Measurements from ENCODE around the gene IQSEC3.
"Not testable (repeated sequence)": the region's sequence is repeated elsewhere in the genome, so short reads cannot be mapped to it uniquely, and the experiment has no call there.

Gene IQSEC3

DNA sequence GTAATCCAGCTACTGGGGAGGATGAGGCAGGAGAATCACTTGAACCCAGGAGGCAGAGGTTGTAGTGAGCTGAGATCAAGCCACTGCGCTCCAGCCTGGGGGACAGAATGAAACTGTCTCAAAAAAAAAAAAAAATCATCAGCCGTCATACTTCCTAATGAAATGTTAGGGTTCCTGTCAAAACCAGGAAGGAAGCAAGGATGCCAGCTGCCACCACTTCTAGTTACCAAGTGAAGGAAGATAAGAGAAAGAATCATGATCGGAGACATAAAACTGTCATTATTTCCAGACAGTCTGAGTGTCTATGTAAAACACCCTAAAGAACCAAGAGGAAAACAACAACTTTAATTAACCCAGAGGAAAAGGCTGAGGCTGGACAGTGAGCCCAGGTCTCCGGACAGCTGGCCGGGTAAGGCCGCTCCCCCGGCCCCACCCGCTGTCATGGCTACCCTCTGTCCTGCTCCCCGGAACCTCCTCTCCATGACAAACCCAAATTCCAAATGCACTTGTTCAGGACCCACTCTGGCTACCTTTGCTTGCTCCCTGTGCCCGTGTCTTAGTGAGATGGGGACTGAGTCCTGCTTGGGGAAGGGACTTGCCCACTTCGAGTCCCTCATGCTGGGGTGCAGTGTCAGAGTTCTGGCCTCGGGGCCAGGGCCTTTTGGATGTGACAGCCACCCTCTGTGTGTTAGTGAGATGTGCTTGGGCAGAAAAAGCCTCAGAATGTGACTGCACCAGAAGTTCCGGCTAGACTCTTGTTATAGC lies 118.4 kb downstream of the IQSEC3 start:
- DNase-seq, result no peak

DNA sequence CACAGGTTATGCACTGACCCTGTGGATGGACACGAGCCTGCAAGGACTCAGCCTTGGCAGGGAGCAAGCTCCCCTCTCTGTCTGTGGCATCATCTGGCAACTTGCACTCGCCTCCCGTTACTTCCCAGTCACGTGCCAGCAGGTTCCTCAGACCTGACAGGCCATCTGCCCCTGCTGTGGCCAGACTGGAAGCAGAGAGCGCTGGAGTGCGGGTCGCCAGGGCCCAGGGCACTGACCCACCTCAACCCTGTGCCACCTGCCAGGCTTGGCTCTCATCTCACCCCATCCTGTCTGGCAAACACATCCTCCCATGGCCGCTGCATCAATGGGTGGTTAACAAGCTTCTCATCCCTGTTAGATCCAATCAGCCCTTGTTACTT lies 119.0 kb downstream of the IQSEC3 start:
- DNase-seq, result no peak

DNA sequence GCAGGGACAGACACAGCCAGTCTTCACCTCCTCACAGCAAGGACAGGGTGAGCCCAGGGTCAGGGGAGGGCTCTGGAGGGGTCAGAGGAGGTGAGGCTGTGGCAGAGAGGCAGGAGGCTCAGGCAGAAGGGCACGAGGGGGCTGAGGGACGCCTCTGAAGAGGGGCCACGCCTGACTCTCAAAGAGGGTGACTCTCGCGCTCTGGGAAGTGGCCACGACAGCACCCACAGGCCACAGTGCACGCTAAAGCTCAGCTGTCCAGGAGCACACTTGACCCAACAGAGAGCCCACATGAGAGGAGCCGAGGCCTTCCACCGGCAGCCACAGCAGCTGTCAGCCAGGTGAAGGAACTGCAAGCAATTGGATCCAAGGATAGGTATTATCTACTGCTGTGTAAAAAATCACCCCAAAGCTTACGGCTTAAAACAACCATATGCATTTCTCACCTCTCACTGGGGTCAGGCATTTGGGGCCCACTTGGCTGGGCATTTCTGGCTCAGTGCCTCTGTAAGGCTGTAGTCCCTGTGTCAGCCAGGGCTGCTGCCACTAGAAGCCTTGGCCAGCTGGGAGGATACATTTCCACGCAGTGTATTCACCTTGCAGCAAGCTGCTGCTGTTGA lies 119.5 kb downstream of the IQSEC3 start:
- DNase-seq, result no peak

DNA sequence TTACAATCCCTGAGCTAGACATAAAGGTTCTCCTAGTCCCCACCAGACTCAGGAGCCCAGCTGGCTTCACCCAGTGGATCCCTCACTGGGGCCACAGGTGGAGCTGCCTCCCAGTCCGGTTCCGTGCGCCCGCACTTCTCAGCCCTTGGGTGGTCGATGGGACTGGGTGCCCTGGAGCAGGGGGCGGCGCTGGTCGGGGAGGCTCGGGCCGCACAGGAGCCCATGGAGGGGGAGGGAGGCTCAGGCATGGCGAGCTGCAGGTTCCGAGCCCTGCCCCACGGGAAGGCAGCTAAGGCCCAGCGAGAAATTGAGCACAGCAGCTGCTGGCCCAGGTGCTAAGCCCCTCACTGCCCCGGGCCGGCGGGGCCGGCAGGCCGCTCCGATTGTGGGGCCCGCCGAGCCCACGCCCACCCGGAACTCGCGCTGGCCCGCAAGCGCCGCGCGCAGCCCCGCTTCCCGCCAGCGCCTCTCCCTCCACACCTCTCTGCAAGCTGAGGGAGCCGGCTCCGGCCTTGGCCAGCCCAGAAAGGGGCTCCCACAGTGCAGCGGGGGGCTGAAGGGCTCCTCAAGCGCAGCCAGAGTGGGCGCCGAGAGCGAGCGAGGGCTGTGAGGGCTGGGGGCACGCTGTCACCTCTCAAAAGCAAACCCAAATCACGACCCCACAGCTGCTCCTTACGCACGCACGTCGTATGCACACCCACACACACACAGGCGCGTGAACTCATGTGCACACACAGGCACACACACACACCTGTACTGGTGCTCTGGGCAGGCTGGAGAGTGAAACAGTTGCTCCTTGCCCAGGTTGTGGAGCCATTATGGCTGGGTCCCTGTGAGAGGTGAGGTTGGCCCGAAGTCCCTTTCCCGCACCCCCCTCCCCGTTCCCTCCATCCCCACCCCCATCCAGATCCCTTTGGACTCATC lies 121.7 kb downstream of the IQSEC3 start:
- DNase-seq, result not testable (repeated sequence)

DNA sequence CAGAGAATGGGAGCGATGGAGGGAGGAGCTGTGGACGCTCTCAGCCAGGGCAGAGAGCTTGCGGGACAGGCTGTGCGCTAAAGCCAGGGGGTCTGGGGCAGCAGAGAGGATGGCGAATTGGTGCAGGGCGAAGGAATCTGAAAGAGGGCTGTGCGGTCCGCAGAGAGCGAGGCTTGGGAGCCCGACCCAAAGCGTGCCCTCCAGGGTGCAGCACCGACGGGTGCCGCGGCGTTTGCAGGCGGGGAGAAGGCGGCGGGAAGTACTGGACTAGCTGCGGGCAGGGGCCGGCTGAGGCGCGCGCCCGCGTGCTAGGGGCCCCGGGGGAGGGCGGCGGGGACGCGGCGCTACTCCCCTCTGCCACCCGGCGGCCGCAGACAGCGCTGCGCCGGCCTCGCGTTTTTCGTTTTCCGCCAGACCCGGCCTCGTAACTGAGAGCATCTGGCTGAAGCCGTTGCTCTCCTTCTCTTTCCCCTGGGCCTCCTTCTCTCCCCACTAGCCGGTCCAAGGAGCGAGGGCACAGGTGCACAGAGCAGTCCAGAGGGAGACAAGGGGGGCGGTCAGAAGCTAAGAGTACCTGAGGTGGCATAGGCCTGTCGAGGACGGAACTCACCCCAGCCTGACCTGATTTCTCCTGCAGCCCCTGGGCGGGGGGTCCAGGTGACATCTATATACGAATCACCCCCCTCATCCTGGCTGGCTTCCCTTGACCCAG lies 122.5 kb downstream of the IQSEC3 start:
- DNase-seq, result peak; percentile 48

DNA sequence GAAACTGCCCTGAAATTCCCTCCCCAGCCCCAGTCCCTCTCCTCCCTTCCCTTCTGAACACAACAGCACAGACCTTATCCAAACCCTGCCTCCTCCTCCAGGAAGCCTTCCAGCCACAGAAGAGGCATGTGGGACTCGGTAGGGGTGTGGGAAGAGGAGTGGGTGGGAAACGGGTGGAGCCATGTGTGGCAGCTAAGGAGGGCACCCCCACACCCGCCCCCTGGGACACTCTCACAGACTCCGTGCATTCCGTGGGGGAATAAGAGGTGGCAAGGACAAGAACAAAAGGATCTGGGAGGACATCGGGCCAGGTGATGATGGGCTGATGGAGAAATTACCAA lies 123.0 kb downstream of the IQSEC3 start:
- DNase-seq, result no peak

DNA sequence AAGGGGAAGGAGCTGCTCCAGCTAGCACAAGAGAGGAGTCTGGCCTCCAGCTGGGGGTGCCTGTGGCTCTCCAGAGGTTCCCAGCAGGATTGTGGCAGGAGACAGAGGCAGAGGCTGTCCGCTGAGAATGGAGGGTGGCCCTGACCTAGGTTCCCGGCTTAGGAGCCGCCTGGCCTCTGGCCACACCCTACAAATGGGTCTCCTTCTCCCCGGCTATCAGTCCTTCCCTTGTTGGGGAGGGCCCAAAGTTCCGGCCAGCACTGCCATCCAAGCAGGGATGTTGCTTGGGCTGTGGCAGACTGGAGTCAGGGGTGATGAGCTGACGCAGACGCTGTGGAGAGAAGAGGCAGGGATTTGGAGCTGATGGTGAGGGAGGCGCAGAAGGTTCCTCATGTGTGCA lies 124.3 kb downstream of the IQSEC3 start:
- DNase-seq, result no peak

DNA sequence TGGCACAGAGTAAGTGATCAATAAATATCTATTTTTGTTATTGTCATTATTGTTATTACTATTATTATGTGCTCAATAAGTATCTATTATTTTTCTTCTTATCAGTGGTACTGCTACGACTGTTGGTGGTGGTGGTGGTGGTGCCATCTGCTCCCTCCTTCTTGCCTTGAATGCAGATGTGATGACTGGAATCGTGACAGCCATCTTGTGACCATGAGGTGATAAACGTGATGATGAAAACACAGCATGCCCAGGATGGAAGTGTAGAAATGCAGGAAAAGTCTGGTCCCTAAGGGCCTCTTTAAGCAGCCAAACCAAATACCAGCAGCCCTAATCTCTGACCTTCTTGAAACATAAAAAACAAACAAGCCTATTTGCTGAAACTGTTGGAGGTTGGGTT lies 125.0 kb downstream of the IQSEC3 start:
- DNase-seq, result no peak

DNA sequence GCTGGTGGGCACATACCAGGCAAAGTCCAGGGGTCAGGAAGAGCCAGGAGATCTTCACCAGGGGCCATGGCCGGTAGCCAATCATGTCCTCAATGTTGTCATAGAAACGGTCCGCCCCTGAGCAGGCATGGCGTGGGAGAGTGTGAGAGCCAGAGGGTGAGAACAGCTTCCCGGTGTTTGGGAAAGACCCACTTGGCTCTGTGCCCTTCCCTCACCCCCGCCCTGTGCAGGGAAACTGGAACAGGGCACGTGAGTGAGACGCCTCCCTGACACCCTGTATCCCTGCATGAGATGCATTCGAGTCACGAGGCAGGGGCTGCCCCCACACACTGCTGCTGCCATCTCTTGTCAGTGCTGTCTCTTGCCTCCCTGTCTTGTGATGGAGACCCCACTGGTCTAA lies 126.7 kb downstream of the IQSEC3 start:
- DNase-seq, result no peak

DNA sequence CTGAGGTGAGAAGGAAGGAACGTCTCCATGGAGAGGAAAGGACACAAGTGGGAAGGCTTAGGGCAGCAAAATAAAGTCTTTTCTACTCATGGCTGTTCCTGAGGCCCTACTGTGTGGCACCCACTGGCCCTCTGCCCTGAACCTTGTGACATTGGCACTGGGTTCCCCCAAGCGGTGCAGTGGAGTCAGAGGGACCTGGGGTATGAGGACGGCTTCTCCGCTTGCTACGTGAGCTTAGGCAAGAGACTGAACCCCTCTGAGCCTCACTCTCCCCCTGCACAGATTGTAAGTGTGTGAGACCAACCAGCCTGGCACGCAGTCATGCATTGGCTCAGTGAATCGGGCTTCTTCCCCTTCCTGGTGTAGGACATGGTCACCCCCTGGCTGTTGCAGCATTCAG lies 127.7 kb downstream of the IQSEC3 start:
- no peak for DNase-seq

DNA sequence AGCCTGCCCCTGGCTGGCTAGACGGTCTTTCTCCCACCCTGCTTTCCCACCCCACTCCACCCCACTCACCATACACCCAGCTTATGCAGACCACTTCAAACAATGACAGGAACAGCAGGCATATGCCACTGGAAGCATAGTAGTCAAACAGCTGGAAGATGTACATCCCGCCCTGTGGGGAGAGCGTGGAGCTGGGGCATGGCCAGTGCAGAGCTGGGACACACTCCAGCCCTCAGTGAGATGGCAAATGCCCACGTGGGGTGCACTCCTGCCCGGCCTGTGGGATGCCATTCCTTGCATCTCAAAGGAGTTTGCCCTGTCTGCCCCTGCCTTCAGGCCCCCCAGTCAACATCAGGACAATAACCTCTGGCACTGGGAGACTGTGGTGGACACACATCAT lies 128.6 kb downstream of the IQSEC3 start:
- no peak for DNase-seq

DNA sequence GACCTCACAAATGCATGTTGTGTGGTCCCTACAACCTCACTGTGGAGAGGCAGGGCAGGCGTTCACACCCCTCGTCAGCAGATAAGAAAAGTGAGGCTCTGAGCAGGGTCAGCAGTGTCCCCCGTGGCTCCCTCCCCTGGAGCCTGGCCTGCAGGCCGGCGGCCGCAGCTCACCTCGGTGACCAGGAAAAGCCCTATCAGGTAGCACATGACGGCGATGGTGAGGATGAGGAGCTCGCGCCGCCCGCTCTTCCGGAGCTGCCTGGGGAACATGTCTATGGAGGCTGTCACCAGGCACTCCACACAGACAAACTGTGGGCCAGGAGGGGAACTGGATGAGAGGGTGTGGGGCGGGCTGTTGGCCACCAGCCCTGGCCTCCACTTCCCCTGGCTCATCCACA lies 129.4 kb downstream of the IQSEC3 start:
- DNase-seq, result no peak

DNA sequence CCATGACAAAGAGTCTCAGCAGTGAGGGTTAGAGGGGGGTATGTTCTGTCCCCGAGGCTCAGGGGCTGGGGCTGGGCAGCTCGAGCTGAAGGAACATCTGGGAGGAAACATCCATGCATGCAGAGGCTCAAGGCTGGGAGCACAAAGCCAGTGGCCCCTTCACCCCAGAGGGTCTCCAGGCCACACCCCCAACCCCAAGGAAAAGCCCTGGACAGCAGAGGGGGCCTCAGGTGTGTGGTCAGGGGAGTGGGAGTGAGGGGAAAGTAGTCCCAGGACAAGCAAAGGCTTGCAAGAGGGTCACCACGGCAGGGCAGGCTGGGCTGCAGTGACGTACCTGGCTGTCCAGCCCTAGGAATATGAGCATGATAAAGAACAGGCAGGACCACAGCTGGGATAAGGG lies 129.9 kb downstream of the IQSEC3 start:
- DNase-seq, result no peak

DNA sequence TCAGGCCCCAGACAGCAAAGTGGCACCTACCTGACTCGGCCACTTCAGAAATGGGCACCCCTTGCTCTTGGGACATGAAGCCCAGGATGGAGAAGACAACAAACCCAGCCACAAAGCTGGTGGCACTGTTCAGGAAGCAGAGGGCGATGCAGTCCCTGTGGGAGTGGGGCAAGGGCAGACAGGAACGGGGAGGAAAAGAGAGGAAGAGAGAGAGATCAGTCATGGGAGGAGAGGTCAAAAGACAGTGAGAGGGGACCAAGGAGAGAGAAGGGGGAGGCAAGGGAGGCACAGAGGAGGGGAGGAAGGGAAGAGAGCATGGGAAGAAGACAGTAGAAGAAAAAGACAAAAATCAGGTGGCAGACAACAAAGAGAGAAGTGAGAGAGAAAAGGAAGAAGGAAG lies 130.8 kb downstream of the IQSEC3 start:
- no peak for DNase-seq

DNA sequence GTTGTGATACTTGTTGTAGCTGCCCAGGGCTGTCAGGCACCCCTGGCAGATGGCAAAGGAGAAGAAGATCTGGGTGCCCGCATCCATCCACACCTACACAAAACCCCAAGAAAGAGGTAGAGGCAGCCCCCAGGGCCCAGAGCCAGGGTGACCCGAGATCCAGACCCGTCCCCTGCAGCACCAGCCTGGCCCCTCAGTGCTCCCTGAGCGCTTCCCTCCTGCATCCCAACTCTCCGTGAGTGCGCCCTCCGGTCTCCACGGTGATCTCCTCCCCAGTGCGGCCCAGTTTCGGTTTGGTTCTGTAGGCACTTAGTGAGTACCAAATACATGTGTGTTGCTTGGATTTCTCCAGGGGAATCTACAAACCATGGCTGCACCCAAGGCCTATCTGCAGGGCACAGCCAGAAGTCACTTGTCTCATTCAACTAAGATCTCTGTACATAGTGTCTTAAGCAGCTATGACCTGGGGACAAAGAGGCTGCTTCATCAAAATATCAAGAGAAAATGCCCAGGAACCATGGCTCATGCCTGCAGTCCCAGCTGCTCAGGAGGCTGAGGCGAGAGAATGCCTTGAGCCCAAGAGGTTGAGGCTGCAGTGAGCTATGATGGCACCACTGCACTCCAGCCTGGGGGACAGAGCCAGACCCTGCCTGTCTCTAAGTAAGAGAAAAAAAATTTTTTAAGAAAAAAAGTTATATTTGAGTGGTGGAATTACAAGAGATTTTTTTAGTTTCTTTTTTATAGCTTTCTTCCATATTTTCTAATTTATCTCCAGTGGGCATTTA lies 131.5 kb downstream of the IQSEC3 start:
- no peak for DNase-seq

DNA sequence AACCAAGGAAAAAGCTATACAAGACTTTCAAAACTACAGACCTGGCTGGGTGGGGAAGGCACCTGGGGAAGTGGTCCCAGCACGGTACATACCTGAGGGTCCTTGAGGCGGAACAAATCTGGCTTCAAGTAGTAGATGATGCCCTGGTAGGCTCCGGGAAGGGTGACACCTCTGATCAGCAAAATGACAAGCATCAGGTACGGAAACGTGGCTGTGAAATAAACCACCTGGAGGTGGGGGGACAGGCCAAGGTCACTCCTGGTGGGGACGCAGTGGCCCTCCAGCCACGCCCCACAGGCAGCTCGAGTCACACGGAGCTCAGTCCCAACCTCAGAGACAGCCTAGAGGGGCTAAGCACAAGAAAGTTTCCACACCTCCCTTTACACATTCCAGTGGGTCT lies 132.1 kb downstream of the IQSEC3 start:
- no peak for DNase-seq

DNA sequence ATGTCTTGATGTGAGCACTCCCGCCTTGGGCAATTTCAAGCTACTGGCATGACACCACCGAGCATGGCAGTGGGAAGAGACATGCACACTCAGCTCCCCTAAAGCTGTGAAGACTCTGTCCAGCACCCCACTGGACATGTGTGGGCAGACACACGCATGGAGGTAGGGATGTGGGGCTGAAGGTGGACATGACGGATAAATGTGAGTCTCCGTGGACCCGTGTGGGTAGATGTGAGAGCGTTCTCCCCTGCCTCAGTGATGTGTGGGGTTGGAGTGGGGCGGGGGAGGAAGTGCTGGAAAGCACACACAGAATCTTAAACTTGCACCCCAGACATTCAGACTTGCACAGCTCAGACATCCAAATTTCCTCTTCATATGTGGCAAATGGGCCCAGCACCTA lies 134.8 kb downstream of the IQSEC3 start:
- DNase-seq, result no peak

DNA sequence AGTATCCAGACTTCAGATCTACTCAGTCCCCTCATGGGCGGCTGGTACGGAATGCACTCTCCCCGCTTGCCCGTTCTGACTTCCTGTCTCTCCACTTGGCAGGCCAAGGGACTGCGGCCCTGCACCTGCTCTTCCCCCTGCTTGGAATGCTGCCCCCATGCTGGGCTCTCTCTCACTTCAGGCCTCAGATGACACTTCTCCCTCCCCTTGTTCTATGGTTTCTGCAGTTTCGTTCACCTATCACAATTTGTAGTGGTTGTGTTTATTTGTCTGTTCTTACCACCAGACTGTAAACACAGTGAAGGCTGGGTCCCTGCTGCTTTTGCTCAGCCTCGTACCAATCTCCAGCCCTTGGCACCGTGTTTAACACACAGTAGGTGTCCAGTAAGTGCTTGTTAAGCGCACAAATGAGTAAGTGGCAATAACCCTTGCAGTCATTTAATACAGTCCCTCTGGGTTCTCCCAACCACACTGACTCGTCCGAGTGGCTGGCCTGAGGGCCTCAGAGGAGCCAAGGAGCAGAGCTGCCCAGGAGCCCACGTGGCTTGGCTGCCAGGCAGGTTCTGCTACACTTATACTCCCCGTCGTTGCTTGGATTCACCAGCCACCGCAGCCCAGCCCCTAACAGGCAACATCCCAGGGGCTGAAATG lies 135.6 kb downstream of the IQSEC3 start:
- no peak for DNase-seq

DNA sequence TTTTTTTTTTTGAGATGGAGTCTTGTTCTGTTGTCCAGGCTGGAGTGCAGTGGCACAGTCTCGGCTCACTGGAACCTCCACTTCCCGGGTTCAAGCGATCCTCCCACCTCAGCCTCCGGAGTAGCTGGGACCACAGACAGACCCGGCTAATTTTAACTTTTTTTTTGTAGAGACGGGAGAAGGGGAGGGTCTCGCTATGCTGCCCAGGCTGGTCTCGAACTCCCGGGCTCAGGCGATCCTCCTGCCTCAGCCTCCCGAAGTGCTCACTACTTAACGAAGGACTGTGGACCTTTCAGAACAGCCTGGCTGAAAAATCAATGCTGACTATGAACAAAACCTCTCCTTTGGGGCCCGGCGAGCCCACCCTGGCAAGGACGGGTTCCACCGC lies 136.5 kb downstream of the IQSEC3 start:
- DNase-seq, result no peak

DNA sequence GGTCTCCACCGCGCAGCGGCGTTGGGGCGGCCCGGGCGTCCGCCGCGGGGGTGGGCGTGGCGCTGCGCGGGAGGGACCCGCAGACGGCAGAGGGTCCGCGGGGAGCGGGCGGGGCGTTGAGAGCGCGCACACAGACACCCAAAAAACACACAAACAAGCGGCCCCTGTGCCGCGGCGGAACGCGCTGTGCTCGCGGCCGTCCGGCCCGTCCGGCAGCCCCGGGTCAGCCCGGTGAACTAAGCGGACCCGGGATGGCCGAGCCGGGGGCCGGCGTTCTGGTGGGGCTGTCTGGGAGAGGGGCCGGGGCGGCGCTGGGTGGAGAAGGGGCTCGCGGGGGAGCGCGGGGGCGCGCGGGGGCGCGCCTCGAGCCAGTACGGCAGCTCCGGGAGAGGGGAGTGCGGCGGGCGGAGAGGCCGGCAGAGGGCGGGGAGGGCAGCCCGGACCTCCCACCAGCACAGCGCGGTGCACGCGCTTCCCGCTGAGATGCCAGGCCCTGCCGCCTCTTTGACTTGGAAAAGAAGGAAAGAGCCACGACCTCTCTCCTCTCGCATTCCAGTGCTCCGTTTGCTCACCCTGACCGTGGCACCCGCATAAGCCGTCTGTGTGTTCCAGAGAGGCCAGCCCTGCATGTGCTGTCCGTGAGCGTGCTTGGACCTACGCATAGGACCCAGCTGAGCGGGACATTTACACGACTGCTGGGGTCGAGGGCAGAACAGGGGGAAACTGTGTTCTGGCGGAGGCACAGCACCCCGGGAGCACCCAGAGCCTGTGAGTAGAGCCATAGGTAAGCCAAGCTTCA lies 137.1 kb downstream of the IQSEC3 start:
- no peak for DNase-seq

DNA sequence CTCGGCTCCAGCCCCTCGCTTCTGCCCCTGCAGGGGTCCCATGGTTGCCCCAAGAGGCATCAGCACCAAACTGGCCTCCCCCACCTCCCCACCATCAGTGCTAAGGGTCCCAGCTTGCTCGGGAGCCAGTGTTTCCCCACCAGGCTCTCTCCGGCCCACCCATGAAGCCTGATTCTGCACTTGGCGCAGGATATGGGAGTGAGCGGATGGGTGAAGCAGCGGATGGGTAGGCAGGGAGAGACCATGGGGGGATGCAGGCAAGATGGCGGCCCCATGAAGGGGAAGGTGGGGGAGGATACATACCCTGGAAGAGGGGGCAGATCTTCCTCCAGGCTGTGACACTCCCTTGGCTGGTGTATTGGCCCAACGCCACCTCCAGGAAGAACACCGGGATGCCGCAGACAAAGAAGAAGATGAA lies 137.7 kb downstream of the IQSEC3 start:
- no peak for DNase-seq

Measured in stimulated activated CD4-positive, alpha-beta T cell treated with anti-CD3 and anti-CD28 coated beads, Interleukin-4, amount 100 ng/mL, for 1 hour (primary cell).